GM06990 (cell line): Measurements from ENCODE around the gene GCA.

Experiments
- DNase-seq: peaks from one replicate; pipeline ENCODE4 v3.0.0-alpha.2; 2011; ENCODE audit not compliant: insufficient read length; ENCODE audit errors: extremely low read depth
- H3K27me3 ChIP-seq: replicated peaks from 2 replicates; pipeline ENCODE4 v1.6.0; 2011; ENCODE audit warnings: low read length; ENCODE audit not compliant: control insufficient read depth, insufficient read depth
- H3K36me3 ChIP-seq: 2 replicates; pipeline ENCODE4 v1.5.1; 2011; ENCODE audit warnings: low read length; ENCODE audit not compliant: control insufficient read depth, insufficient read depth
- H3K4me3 ChIP-seq: replicated peaks from 2 replicates; pipeline ENCODE4 v1.5.1; 2011; ENCODE audit warnings: low read depth, mild to moderate bottlenecking, control low read depth, low read length
- CTCF ChIP-seq: IDR thresholded peaks from 2 replicates; pipeline ENCODE4 v1.5.1; 2011; ENCODE audit warnings: low read length, control low read depth, mild to moderate bottlenecking, inconsistent platforms; ENCODE audit not compliant: insufficient read depth, poor library complexity, severe bottlenecking

The GCA gene

GRCh38 chr2:162372818-162373217, 28.9 kb downstream of the GCA start:
- H3K27me3 ChIP-seq = no peaks in the 10 kb centered on the region
- no peaks in the 10 kb centered on the region for H3K36me3 ChIP-seq
- DNase-seq = no peak
- no peak for TF ChIP-seq CTCF
- no peak overlapping the region for H3K4me3 ChIP-seq

- TF ChIP-seq CTCF = no peak
- DNase-seq = no peak
- Histone ChIP-seq H3K4me3 (no peak overlapping the region), H3K27me3 (no peaks in the 10 kb centered on the region; the same call in 1 of the 2 replicates), H3K36me3 (no peaks in the 10 kb centered on the region)
These were observed 36.0 kb downstream of the GCA start for GRCh38 chr2:162379719-162380580.

GRCh38 chr2:162381851-162382250, 37.9 kb downstream of the GCA start:
- H3K27me3 ChIP-seq = no peaks in the 10 kb centered on the region; the same call in 1 of the 2 replicates
- H3K4me3 ChIP-seq = no peak overlapping the region
- no peaks in the 10 kb centered on the region for H3K36me3 ChIP-seq
- no peak for DNase-seq
- no peak for TF ChIP-seq CTCF

GRCh38 chr2:162382278-162382677, 38.3 kb downstream of the GCA start:
- Histone ChIP-seq H3K27me3 (no peaks in the 10 kb centered on the region; the same call in 1 of the 2 replicates), H3K4me3 (no peak overlapping the region), H3K36me3 (no peaks in the 10 kb centered on the region)
- no peak for DNase-seq
- TF ChIP-seq CTCF = no peak

GRCh38 chr2:162385536-162385935, 41.6 kb downstream of the GCA start:
- Histone ChIP-seq H3K27me3 (no peaks in the 10 kb centered on the region), H3K4me3 (no peak overlapping the region), H3K36me3 (no peaks in the 10 kb centered on the region)
- no peak for TF ChIP-seq CTCF
- no peak for DNase-seq
